HL-60/S4 treated with phorbol 12-myristate 13-acetate at 8.2 ng/mL for 4 days and 3 days (cell line): Measurements from ENCODE around the gene ADH1C.
"Not testable (repeated sequence)": the region's sequence is repeated elsewhere in the genome, so short reads cannot be mapped to it uniquely, and the experiment has no call there.

Source experiments
- in situ Hi-C: fragments of 300-500 bp; cut with MboI; formaldehyde crosslinking; loops from 2 replicates; pipeline ENCODE4 v1.15.0; 2022; ENCODE audit warnings: low sequenced_read_pairs

ADH1C gene

DNA sequence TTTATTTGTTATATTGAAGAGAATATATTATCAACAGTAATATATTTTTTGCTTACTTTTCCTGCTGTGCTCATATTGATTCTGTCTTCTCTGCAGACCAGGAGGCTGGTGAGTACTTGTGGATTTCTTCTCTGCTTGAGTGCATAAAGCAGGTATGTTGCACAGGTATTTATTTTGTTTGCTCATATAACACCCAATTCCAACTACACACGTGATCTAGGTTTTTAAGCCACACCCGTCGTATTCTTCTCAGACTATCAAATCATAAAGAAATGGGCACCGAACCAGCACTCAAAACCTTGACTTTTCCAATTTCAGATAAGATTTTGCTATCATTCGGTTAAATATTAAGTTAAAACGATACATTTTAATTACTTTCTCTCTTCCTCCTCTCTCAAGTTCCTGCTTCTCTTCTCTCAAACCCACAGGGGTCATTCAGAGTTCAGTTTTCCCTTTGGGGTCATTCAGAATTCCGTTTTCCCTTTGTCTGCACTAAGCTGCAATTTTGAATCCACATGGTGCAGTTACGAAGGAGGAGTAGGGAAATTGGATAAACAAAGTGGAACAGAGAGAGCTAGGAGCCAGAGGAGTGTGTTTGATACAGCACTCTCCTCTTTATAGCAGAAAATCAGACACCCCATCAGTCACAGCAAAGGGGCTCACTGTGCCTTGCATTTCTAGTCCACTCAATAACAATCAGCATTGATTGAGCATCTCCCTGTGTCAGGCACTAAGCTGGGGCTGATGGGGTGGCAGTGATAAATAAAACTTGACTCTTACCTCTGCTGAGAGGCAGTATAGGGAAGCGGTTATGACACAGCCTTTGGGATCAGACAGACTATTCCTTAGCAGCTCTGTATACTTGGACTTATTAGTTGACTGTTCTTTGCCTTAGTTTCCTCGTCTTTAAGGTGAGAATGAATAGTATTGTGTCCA is at the start of gene ADH1C:
ADH1C (minus strand) TSS at position 145 of the 936 bp plus-strand sequence; CDS start at position 74, 71 bp downstream.
- in situ Hi-C loops, result no loop called here

DNA sequence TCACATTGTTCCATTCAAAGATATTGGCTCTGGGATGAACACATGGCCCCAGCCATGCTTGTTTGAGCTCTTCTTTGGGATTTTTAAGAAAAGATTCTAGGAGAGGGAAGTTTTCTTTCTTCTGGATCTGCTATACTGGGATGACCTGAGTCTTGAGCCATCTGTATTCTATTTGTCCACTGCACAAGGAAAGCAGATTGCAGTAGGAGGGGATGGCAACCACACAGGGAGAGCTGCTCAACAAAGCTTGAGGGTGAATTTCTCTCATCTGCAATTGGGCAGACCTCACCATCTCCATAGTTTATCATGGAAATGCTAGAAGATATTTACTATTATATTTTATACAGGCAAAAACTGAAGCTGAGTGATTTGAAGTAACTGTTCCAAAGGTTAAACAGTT is 48.3 kb upstream of the ADH1C start:
- in situ Hi-C loops, result no loop called here

DNA sequence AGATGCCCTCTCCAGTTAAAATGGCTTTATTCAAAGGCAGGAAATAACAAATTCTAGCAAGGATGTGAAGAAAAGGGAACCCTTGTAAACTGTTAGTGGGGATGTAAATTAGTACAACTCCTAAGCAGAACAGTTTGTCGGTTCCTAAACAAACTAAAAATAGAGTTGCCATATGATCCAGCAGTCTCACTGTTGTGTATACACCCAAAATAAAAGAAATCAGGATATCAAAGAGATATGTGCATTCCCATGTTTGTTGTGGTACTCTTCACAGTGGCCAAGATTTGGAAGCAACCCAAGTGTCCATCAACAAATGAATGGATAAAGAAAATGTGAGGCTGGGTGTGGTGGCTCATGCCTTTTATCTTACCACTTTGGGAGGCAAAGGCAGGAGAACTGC is 46.5 kb upstream of the ADH1C start:
- in situ Hi-C loops, result no loop called here

DNA sequence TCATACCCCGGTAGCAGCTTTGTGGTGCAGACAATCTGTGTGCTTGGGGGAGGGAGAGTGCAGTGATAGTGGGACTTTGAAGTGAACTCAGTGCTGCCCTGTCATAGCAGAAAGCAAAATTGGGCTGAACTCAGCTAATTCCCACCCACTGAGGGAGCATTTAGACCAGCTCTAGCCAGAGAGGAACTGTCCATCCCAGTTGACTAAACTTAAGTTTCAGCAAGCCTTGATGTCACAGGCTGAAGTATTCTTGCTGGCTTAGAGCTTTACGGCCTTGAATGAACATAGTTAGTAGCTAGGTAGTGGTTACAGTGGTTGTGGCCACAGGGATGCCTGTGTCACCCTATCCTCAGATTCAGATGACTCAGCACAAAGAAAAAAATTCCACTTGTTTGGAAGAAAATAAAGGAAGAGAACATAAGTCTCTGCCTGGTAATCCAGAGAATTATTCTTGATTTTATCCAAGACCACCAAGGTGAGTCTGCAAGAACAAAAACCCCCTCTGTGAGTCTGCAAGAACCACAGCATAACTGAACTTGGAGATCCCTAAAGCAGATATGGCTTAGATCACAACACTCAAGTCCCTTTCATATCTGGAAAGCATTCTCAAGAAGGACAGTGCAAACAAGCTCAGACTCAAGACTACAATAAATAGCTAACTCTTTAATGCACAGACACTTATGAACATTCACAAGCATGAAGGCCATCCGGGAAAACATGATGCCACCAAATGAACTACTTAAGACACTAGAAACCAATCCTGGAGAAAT is 43.2 kb upstream of the ADH1C start:
- in situ Hi-C loops, result no loop called here

DNA sequence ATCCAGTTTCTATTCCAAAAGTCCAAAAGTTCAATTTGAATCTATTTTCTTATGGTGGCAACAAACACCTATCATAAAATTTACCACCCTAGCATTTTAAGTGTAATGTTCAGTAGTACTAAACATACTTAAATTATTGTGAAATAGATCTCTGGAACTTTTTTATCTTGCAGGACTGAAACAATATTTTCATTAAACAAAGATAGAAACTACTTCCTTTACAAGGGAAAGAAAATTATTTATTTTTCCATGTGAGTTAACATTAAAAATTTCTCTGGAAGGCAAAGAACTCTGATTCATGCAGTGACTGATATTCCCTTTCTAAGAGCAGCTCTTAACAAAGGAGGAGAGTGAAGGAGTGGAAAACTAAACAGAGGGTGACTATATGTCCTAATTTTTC is 42.4 kb upstream of the ADH1C start:
- in situ Hi-C loops, result no loop called here

DNA sequence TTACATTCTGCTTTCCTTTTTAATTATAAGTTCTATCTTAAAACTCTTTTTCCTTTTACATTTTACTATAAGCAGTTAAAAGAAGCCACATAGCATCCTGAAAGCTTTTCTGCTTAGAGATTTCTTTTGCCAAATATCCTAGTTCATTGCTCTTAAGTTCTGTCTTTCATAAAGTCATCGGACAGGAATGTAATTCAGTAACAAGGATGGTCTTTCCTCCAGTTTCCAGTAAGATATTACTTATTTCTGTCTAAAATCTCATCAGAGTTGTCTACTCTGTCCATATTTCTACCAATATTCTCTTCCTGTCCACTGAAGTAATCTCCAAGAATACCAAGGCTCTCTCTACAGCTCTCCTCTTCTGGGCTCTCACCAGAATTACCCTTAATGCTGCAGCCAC is 37.5 kb upstream of the ADH1C start:
- in situ Hi-C loops, result no loop called here

DNA sequence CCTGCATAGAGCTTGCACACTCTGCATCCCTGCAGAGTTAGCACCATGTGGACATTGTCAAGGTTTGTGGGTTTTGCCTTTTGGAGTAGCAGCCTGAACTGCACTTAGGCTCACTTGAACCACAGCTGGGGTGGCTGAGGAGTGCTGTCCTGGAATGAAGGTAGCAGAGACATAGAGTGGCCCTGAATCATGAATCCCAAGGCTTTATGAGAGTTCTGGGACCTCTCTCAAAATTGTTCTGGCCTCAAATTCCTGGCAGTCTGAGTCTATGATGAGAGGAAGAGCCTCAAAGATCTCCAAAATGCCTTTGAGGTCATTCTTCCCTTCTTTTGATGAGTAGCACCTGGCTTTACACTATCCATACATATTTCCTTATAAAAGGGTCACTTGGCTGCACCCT is 37.1 kb upstream of the ADH1C start:
- in situ Hi-C loops, result no loop called here

DNA sequence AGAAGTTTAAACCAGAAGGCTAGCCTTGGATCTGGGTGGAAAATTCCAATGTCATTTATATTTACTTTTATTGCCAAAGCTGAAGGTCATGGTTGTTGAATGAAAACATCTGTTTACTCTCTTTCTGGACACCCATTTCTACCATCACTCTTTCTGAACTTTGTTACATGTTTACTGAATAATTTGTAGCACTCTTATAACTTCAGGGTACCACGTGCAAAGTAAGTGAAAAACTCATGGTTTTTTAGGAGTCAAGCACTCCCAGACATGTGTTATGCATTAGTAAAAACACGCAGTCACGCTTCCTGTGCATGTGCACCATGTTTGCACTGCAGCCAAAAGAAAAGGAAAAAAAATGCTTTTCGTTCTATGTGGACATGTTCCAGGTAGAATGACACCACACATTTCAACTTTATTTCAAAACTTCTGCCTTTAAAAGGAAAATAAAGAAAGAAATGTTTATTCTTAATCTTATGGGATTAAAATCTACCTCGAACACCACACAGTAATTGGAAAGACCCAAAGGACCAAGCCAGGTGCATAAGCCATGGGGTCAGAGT is 31.4 kb upstream of the ADH1C start:
- in situ Hi-C loops, result no loop called here

DNA sequence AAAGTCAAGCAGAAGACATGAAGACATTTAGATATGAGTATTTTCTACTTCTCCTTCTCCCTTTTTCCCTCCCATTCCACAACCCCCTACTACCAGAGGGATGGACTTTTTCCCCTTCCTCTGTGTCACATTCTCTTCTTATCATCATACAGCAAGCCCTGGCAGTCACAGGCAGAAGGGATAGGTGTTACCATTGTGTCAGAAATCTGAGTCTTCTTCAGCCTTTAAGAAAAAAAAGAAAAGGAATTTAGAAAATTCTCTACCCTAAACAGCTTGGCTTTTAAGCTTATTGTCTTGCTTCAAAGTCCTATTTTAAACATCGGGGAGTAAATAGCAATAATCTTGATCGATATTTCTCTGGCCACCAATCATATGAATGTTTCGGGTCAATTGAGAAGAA is 30.9 kb upstream of the ADH1C start:
- in situ Hi-C loops, result no loop called here

DNA sequence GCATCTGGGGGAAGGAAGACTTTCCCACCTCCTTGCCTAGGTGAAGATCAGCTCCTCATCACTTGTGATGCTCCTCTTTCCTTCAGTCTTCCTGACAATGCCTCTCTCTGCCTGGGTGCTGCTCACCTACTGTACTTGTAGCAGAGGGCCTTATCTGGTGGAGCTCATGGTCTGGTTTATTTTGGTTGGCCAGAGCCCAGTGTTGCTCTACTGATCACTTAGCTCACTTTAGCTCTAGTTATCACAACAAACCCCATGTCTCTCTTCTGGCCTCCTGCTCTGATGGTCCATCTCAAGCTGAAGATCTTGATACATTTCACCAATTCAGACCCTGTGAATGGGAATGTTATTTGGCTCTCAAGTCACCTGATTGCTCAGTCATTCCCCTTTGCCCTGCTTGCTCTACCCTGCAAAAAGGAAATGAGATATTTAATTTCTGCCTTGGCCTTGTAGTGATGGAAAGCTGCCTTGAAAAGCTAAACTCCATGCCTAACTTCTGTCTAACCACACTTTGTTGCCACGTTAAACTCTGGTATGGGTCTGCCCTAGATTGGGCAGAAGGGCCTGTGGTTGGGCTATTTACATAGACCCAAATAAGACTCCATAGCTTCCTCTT is 30.3 kb upstream of the ADH1C start:
- in situ Hi-C loops, result no loop called here

DNA sequence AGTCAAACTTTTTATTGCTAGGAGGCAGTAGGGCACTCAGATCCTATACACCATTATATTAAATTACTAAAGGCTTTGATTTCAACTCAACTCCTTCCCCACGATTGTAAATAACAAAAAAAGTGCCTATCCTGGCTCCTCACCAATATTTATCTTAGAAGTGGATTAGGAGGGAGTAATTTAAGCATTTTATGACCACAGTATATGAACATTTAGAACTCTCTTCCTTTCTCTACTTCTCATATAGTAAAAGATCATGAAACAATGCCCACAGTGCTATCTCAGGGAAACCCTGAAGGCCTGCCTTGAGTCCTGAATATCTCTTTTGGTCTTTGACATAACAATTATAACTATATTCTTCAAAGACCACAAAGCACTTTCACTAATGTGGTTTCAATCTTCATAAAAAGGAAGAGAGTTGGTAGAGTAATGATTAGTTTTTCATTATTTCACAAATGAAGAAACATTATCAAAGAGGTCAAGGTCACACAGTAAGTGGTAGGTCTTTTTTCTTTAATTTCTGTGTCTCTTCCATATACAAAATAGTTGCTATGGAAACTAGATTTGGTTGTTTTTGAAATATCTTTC is 29.1 kb upstream of the ADH1C start:
- in situ Hi-C loops, result no loop called here

DNA sequence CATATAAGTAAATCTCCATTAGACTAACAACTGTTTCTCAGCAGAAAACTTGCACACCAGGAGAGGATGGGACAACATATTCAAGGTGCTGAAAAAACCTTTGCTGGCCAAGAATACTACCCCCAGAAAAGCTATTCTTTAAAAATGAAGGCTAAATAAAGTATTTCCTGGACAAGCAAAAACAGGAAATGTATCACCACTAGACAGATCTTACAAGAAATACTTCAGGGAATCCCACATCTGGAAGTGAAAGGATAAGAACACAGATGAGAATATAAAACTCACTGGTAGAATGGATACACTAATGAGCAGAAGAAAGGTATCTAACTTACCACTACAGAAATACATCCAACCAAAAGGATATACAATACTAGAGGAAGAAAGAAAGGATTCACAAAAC is 27.0 kb upstream of the ADH1C start:
- in situ Hi-C loops, result no loop called here

DNA sequence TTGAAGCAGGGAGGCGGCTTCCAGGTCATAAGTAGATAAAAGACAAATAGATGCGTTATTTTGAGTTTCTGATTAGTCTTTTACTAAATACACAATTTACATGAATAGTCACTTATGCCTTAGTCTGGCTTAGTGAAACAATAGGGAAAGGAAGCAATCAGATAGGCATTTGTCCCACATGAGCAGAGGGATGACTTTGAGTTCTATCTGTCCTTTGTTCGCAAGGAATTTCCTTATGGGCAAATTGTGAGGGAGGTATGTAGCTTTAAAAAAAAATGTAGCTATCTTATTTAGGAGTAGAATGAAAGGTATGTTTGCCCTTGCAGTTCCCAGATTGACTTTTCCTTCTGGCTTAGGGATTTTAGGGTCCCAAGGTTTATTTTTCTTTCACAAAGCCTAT is 26.3 kb upstream of the ADH1C start:
- in situ Hi-C loops, result no loop called here

DNA sequence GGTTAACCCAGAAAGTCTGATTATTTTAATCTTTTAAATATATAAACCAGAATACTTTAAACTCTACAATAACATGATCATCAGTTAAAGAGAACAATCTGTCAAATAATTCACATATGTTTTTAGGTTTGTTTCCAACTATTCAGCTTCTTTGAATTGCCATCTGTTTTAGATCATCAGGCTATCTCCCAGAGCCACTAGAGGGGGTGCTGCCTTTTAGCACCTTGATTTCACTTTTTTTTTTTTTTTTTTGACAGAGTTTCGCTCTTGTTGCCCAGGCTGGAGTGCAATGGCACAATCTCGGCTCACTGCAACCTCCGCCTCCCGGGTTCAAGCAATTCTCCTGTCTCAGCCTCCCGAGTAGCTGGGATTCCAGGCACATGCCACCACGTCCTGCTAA is 24.8 kb upstream of the ADH1C start:
- in situ Hi-C loops, result not testable (repeated sequence)

DNA sequence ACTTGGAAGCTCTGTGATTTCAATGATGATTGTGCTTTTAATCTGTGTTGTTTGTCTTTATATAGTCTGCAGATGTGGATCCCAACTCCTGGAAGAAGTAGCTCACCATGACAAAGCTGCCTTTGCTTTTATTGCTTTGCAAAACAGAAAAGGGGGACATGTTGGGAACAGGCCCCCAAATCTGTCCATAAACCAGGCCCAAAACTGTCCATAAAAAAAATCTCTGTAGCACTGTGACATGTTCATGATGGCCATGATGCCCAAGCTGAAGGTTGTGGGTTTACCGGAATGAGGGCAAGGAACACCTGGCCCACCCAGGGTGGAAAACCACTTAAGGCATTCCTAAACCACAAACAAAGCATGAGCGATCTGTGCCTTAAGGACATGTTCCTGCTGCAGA is 19.9 kb upstream of the ADH1C start:
- in situ Hi-C loops, result not testable (repeated sequence)

DNA sequence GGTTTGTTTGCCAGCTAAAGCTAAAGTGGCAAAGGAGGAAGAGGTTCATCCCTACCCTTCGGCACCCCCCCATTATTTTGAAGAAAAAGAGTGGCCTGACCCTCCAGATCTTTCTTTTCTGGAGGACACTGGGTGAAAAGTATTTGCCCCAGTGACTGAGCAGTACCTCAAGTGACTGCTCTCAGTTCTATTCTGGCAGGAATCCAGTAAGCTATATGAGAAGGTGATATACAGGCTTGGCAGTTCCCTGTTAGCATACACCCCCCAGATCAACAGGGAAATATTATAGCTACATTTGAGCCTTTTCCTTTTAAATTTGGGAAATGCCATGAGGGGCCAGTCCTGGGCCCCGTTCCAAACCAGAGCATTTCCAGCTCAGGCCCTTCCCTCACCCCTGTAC is 15.3 kb upstream of the ADH1C start:
- in situ Hi-C loops, result not testable (repeated sequence)

DNA sequence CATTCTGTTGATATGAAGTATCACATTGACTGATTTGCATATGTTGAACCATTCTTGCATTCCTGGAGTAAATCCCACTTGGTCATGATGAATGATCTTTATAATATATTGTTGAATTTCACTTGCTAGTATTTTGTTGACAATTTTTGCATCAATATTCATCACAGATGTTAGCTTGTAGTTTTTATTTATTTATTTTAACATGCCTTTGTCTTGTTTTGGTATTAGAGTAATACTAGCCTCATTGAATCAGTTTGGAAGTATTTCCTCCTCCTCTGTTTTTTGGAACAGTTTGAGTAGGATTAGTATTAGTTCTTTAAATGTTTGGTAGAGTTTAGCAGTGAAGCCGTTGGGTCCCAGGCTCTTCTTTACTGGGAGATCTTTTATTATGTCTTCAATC is 13.9 kb upstream of the ADH1C start:
- in situ Hi-C loops, result no loop called here

DNA sequence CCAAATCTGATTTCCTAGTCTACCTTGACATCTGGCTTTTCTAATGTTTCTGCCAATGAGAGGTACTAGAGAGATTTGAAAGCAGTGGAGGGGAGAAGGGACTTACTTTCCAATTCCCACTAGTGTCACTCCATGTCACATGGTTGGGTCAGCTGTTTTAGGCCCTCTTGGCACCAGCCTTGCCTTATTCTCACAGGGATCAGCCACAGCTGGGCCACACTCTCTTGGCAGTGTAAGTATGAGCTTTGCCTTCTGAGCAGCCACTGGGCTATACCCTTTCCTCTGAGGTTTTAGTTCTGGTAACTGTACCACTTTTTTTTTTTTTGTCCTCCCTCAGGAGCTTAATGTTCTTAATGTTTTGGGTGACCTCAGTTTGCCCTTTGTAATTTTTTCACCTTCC is 10.2 kb upstream of the ADH1C start:
- in situ Hi-C loops, result no loop called here

DNA sequence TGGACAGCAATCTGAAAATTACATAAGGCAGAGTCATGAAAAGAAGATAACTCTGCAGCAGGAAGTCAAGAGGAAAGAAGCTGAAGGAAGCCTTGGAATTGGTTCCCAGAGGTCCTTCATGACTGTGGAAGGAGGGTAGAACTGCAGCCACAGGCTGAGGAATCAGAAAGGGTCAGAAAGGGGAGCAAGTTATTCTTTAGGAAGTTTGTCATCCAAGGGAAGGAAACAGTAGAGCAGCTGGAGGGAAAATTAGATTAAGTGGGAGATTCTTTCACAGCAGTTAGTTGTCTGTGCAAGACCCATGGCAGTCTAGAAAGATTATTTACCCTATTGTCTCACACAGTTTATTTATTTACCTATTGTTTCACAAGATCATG is 9.3 kb upstream of the ADH1C start:
- in situ Hi-C loops, result no loop called here

DNA sequence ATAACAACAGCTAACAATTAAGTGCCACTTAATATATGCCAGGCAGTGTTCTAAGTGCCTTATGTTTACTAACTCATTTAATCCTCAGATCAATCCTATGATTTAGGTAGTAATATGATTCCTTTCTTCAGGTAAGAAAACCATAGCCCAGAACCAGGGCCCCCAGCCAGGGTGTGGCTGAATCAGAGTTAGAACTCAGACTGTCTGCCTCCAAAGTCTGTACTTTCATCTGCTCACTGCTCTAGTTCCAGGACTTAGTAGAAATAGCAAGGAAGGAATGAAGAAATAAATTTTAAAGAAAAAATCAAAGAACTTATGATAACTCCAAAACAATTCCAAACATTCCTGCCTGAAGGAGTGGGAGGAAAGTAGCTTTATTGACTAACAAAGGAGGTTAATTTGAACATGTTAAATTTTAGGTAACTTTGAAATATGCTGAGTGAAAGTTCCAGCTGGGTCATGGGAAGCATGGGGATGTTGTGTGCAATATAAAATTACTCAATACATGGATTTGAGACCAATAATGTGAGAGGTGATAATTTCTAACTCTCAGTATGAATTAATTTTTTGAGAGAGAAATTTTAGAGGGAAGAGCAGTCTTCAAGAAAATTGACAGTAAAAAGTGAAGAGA is 8.8 kb upstream of the ADH1C start:
- in situ Hi-C loops, result no loop called here
